Measurements from ENCODE around the gene EHD4.

The EHD4 gene

GRCh38 chr15:41897363-41897799 lies 75.0 kb downstream of the EHD4 start:
- TF ChIP-seq, protein P1, sequence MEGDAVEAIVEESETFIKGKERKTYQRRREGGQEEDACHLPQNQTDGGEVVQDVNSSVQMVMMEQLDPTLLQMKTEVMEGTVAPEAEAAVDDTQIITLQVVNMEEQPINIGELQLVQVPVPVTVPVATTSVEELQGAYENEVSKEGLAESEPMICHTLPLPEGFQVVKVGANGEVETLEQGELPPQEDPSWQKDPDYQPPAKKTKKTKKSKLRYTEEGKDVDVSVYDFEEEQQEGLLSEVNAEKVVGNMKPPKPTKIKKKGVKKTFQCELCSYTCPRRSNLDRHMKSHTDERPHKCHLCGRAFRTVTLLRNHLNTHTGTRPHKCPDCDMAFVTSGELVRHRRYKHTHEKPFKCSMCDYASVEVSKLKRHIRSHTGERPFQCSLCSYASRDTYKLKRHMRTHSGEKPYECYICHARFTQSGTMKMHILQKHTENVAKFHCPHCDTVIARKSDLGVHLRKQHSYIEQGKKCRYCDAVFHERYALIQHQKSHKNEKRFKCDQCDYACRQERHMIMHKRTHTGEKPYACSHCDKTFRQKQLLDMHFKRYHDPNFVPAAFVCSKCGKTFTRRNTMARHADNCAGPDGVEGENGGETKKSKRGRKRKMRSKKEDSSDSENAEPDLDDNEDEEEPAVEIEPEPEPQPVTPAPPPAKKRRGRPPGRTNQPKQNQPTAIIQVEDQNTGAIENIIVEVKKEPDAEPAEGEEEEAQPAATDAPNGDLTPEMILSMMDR (conservative IDR thresholded peaks at IDR 0.05; ENCODE audit: low read depth, low read length), result no peak
- DNase-seq (ENCODE audit: low read depth), result no peak
- H3K4me3 ChIP-seq (ENCODE audit: low read length), result no peak overlapping the region

- H3K4me3 ChIP-seq (ENCODE audit: low read length), result no peak overlapping the region
- TF ChIP-seq, protein P1 (conservative IDR thresholded peaks at IDR 0.05; ENCODE audit: low read depth, low read length), result no peak
- DNase-seq (ENCODE audit: low read depth), result no peak
Measured at GRCh38 chr15:41896566-41896965, 75.8 kb downstream of the EHD4 start.

- TF ChIP-seq, protein P1 (conservative IDR thresholded peaks at IDR 0.05; ENCODE audit: low read depth, low read length), result no peak
- H3K4me3 ChIP-seq (ENCODE audit: low read length), result no peak overlapping the region
- no peak for DNase-seq (ENCODE audit: low read depth)
Measured at GRCh38 chr15:41895957-41896356, 76.4 kb downstream of the EHD4 start.

DNA sequence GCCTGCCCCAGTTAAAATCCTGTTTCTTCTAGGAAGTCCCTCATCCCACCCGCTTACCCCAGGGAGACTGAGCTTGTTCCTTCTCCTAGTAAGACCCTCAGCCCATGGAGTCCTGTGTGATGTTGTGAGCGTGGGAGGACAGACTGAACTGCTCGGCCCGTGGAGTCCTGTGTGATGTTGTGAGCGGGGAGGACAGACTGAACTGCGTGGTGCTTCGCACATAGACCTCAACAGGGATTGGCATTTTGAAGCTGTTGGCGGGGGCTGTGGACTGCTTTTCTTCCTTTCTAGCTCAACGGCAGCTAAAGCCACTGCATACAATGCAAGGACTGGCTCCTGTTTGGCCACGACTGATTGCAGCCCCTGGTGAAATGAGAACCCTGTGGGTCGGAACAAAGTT lies 76.9 kb downstream of the EHD4 start:
- no peak overlapping the region for H3K4me3 ChIP-seq (ENCODE audit: low read length)
- TF ChIP-seq, protein P1 (conservative IDR thresholded peaks at IDR 0.05; ENCODE audit: low read depth, low read length), result no peak
- no peak for DNase-seq (ENCODE audit: low read depth)

DNA sequence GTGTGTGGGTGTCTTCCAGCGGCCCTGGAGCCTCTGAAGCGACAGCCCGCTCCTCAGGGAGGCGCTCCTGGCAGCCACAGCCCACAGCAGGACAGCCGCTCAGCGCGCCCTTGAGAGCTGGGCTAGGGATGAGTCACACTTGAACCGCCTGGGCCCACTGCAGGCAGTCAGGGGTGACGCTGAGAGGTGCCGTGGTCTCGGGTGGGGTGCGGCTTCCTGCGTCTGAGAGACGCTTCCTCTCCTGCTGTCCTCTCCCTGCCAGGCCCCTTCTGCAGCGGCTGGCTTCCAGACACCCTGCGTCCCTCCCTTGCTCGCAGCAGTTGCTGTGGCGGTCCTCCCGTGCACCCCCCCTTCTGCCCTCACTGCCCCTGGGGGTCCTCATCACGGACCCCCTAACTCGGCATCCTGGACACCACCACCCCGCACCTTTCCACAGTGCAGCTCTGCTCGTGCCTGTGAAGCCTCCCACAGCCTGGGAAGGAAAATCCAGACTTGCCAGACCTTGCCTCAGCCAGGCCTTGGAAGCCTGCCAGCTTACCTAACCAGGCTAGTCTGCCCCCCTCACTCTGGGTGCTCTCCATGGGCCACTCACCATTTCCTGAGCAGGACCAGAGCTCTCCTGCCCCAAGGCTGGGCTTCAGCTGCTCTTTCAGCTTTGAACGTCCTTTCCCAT lies 77.4 kb downstream of the EHD4 start:
- DNase-seq (ENCODE audit: low read depth), result no peak
- TF ChIP-seq, protein P1 (conservative IDR thresholded peaks at IDR 0.05; ENCODE audit: low read depth, low read length), result no peak
- H3K4me3 ChIP-seq (ENCODE audit: low read length), result no peak overlapping the region

GRCh38 chr15:41894251-41894790 lies 78.0 kb downstream of the EHD4 start:
- no peak for DNase-seq (ENCODE audit: low read depth)
- no peak overlapping the region for H3K4me3 ChIP-seq (ENCODE audit: low read length)
- TF ChIP-seq, protein P1 (conservative IDR thresholded peaks at IDR 0.05; ENCODE audit: low read depth, low read length), result no peak
